ENCODE measurements around the gene ERP29.

GRCh38 chr12:112020947-112021457 lies 7.8 kb downstream of the ERP29 start:
- TF ChIP-seq CTCF (conservative IDR thresholded peaks at IDR 0.05; ENCODE audit: low read length), result no peak
- no peak for TF ChIP-seq EZH2phosphoT487 (IDR thresholded peaks at IDR 0.05; ENCODE audit: borderline replicate concordance)
